Activated naive CD8-positive, alpha-beta T cell treated with anti-CD3 and anti-CD28 coated beads, Interleukin-2, amount 50 U/mL, for 16 hours (primary cell): ENCODE measurements around the gene PLGRKT.

Experiments used
- DNase-seq: peaks from one replicate; pipeline ENCODE4 v3.0.0-alpha.2; 2020; ENCODE audit warnings: low read depth, low spot score

Gene PLGRKT

GRCh38 chr9:5310851-5311250, 126.9 kb downstream of the PLGRKT start:
- no peak for DNase-seq
